Measurements from ENCODE around the gene PRKAR1B.

Gene PRKAR1B

DNA sequence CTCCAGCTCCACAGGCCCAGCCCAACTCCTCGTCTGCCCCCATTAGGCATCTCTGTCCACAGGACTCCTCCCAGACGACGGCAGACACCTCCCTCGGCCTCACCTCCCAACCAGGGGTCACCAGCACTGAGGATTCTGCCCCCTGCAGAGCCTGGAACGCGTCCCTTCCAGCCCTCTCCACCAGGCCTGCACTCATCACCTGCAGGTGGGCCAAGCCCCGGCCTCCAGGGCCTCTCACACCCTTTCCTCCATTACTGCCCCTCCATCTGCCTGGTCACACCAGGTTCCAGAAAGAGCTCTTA, 164.8 kb downstream of the PRKAR1B start:
- ATAC-seq (ENCODE audit: low read depth) (no peak), DNase-seq (ENCODE audit: low spot score) (no peak)
- TF ChIP-seq, protein P1, sequence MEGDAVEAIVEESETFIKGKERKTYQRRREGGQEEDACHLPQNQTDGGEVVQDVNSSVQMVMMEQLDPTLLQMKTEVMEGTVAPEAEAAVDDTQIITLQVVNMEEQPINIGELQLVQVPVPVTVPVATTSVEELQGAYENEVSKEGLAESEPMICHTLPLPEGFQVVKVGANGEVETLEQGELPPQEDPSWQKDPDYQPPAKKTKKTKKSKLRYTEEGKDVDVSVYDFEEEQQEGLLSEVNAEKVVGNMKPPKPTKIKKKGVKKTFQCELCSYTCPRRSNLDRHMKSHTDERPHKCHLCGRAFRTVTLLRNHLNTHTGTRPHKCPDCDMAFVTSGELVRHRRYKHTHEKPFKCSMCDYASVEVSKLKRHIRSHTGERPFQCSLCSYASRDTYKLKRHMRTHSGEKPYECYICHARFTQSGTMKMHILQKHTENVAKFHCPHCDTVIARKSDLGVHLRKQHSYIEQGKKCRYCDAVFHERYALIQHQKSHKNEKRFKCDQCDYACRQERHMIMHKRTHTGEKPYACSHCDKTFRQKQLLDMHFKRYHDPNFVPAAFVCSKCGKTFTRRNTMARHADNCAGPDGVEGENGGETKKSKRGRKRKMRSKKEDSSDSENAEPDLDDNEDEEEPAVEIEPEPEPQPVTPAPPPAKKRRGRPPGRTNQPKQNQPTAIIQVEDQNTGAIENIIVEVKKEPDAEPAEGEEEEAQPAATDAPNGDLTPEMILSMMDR (IDR thresholded peaks at IDR 0.05; ENCODE audit: poor library complexity, severe bottlenecking): no peak
- no peak overlapping the region for H3K27ac ChIP-seq (ENCODE audit: poor library complexity, severe bottlenecking)
- H3K36me3 ChIP-seq (ENCODE audit: low read depth): no peaks in the 10 kb centered on the region
- no peak overlapping the region for H3K4me3 ChIP-seq (ENCODE audit: severe bottlenecking)
- no peaks in the 10 kb centered on the region for H3K27me3 ChIP-seq (ENCODE audit: insufficient read depth, poor library complexity, severe bottlenecking)
- no peaks in the 10 kb centered on the region for H3K4me1 ChIP-seq (ENCODE audit: insufficient read depth, poor library complexity, severe bottlenecking)
- H3K9me3 ChIP-seq (ENCODE audit: severe bottlenecking): no peaks in the 10 kb centered on the region

DNA sequence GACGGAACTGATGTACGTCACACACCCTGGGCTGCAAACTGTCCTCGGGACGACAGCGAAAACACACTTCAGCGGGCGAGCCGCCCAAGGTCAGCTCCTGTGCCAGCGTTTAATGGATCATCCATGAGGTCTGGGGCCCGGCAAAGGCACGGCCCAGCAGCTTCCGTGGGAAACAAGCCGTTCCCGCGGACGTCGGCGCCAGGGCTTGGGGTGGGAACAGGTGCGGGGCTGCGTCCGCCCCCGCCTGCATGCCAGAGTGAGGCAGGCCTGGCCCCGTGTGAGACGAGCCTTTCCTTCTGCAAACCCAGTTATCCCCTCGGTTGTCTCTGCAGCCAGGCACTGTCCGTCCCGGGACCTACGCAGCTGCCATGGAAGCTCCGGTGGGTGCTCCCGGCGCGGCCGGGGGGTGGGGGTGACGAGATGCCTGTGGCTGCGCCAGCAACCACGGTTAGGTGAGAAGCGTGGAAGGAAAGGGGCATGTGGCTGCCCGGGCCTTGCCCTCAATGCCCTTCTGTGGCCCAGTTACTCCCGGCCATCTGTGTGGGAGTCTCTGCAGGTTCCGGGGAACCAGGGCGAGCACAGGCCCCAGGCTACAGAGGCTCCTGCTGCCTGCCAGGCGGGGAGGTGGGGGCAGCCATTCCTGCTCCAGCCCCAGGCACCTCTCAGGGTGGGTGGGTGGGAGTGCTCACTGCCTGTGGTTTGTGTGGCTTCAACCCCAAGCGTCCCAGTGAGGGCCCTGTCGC, 165.3 kb downstream of the PRKAR1B start:
- Histone ChIP-seq H3K27ac (ENCODE audit: poor library complexity, severe bottlenecking) (no peak overlapping the region), H3K9me3 (ENCODE audit: severe bottlenecking) (no peaks in the 10 kb centered on the region), H3K36me3 (ENCODE audit: low read depth) (no peaks in the 10 kb centered on the region), H3K4me3 (ENCODE audit: severe bottlenecking) (no peak overlapping the region), H3K27me3 (ENCODE audit: insufficient read depth, poor library complexity, severe bottlenecking) (no peaks in the 10 kb centered on the region), H3K4me1 (ENCODE audit: insufficient read depth, poor library complexity, severe bottlenecking) (no peaks in the 10 kb centered on the region)
- no peak for DNase-seq (ENCODE audit: low spot score)
- TF ChIP-seq, protein P1 (IDR thresholded peaks at IDR 0.05; ENCODE audit: poor library complexity, severe bottlenecking): no peak
- ATAC-seq (ENCODE audit: low read depth): no peak

DNA sequence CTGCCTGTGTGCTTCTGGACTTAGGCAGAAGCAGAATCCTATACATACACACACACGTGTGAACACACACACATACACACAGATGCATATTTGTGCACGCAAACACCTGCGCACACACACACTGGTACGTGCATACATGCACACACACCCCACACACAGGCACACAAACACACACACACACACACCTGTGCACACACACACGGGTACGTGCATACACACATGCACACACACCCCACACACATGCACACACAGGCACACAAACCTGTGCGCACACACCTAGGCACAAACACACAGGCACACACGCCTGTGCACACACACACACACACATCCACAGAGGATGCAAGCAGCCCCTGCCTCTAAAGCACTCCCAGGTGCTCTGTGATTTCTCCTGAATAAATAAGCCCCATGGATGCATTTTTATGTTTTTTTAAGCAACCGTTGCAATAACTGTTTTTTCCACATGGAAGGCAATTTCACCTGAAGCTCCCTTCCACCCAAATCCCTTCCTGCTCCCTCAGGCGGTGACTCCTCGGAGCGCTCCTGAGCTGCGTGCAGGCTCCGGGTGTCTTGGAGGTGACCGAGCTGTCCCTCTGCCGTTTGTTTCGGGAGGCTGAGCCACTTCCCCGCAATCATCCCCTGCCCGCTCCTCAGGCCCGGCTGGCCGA, 166.0 kb downstream of the PRKAR1B start:
- no peak for DNase-seq (ENCODE audit: low spot score)
- Histone ChIP-seq H3K4me1 (ENCODE audit: insufficient read depth, poor library complexity, severe bottlenecking) (no peaks in the 10 kb centered on the region), H3K4me3 (ENCODE audit: severe bottlenecking) (no peak overlapping the region), H3K36me3 (ENCODE audit: low read depth) (no peaks in the 10 kb centered on the region), H3K27ac (ENCODE audit: poor library complexity, severe bottlenecking) (no peak overlapping the region), H3K9me3 (ENCODE audit: severe bottlenecking) (no peaks in the 10 kb centered on the region), H3K27me3 (ENCODE audit: insufficient read depth, poor library complexity, severe bottlenecking) (no peaks in the 10 kb centered on the region)
- TF ChIP-seq, protein P1 (IDR thresholded peaks at IDR 0.05; ENCODE audit: poor library complexity, severe bottlenecking): no peak
- ATAC-seq (ENCODE audit: low read depth): no peak

DNA sequence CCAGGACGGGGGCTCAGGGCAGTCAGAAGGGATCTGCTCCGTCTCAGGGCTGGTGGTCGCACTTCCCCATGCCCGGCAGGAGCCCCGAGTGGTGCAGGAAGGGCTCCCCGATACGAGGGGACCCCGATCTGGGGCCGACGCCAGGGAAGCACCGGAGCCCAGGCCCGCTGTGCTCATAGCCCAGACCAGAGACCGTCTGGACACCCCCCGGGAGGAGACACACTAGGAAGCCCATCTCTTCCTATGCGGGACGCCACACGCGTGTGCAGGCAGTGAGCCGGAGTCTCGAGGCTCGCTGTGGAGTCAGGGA, 167.7 kb downstream of the PRKAR1B start:
- TF ChIP-seq, protein P1 (IDR thresholded peaks at IDR 0.05; ENCODE audit: poor library complexity, severe bottlenecking): no peak
- H3K9me3 ChIP-seq (ENCODE audit: severe bottlenecking): no peaks in the 10 kb centered on the region
- no peaks in the 10 kb centered on the region for H3K27me3 ChIP-seq (ENCODE audit: insufficient read depth, poor library complexity, severe bottlenecking)

DNA sequence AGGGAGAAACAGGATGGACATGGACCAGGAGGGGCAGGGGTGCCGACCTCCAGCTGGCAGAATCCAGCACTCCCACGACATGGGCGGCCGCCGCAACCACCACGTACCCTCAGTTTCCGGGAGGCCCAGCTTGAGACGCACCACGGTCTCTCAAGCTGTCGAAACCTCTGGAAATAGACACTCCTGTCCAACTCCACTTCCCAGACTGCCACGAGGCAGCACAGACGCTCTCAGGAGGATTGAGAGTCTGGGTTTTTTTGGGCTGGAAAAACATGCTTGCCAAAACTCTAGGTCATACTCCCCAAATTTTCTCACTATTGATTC, 169.6 kb downstream of the PRKAR1B start:
- TF ChIP-seq, protein P1 (IDR thresholded peaks at IDR 0.05; ENCODE audit: poor library complexity, severe bottlenecking): no peak
- Histone ChIP-seq H3K36me3 (ENCODE audit: low read depth) (no peaks in the 10 kb centered on the region), H3K27me3 (ENCODE audit: insufficient read depth, poor library complexity, severe bottlenecking) (no peaks in the 10 kb centered on the region), H3K4me1 (ENCODE audit: insufficient read depth, poor library complexity, severe bottlenecking) (no peaks in the 10 kb centered on the region), H3K9me3 (ENCODE audit: severe bottlenecking) (no peaks in the 10 kb centered on the region), H3K4me3 (ENCODE audit: severe bottlenecking) (no peak overlapping the region), H3K27ac (ENCODE audit: poor library complexity, severe bottlenecking) (no peak overlapping the region)
- DNase-seq (ENCODE audit: low spot score) (no peak), ATAC-seq (ENCODE audit: low read depth) (no peak)

More for the DNA sequence above, 167.7 kb downstream of the PRKAR1B start:
- Histone ChIP-seq H3K27ac (ENCODE audit: poor library complexity, severe bottlenecking) (no peak overlapping the region), H3K36me3 (ENCODE audit: low read depth) (no peaks in the 10 kb centered on the region), H3K4me1 (ENCODE audit: insufficient read depth, poor library complexity, severe bottlenecking) (no peaks in the 10 kb centered on the region), H3K4me3 (ENCODE audit: severe bottlenecking) (no peak overlapping the region)
- DNase-seq (ENCODE audit: low spot score): no peak
- ATAC-seq (ENCODE audit: low read depth): no peak

All from RWPE2 (cell line).